ENCODE measurements around the gene TLE3.
"Not testable (repeated sequence)": the region's sequence is repeated elsewhere in the genome, so short reads cannot be mapped to it uniquely, and the experiment has no call there.

TLE3 gene

DNA sequence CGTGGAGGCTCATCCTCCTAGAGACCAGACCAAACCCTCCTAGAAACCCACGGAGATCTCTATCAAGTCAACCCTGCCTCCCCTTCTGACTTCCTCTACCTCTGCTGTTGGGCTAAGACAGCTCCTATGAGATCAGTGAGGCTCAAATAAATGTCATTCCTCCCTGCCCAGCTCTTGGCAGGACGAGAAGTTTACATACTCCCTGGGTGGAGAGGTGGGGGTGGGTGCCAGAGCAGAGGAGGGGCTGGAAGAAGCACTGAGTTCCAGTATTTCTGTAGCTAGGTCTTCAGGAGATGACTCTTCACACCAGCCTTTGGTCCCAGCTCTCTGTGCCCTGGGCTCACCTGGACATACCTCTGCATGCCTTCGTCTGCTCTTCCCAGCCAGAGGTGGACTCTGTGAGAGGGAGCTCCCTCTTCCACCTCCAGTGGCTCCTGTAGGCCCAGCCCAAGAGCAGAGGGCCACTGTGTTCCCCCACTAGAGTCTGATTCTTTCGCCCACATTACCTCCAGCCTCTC lies 42.4 kb upstream of the TLE3 start:
- Histone ChIP-seq H3K9me3 (ENCODE audit: control insufficient read depth in 2 of 2, low read length in 2 of 2) (no peaks in the 10 kb centered on the region), H3K27ac (ENCODE audit: low read depth in 2 of 2, low read length in 2 of 2) (no peak overlapping the region), H3K4me3 (ENCODE audit: low read length in 2 of 2) (no peak overlapping the region), H3K36me3 (ENCODE audit: control insufficient read depth in 2 of 2, insufficient read depth in 2 of 2, low read length in 2 of 2) (no peaks in the 10 kb centered on the region), H3K9ac (ENCODE audit: low read depth in 1 of 2, low read length in 2 of 2) (no peak overlapping the region), H3K27me3 (ENCODE audit: control insufficient read depth in 2 of 2, insufficient read depth in 2 of 2, low read length in 2 of 2) (no peaks in the 10 kb centered on the region), H3K4me1 (ENCODE audit: control insufficient read depth in 2 of 2, insufficient read depth in 2 of 2, low read length in 2 of 2) (peaks cover 10 to 13% of the 10 kb centered on the region in 2 donors)

DNA sequence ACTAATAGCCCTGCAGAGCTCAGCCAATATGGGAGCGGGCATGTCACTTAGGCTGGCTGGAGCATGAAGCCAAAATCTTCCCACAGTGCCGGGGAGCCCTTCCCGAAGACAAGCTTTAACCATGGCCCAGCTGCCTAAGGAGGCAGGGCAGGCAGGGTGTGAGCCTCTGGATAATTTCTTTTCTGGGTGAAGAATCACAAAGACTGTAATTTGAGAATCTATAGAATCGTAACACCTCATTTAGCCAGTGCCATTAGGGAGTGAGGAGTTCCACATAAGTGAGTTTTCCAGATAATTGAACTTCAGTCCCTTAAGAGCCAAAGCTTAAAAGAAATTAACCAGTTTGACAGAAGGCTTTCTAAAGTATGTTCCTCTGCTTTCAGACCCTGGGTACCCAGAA lies 40.2 kb upstream of the TLE3 start:
- Histone ChIP-seq H3K27ac (ENCODE audit: low read depth in 2 of 2, low read length in 2 of 2) (no peak overlapping the region), H3K36me3 (ENCODE audit: control insufficient read depth in 2 of 2, insufficient read depth in 2 of 2, low read length in 2 of 2) (no peaks in the 10 kb centered on the region), H3K27me3 (ENCODE audit: control insufficient read depth in 2 of 2, insufficient read depth in 2 of 2, low read length in 2 of 2) (no peaks in the 10 kb centered on the region), H3K9ac (ENCODE audit: low read depth in 1 of 2, low read length in 2 of 2) (no peak overlapping the region), H3K9me3 (ENCODE audit: control insufficient read depth in 2 of 2, low read length in 2 of 2) (no peaks in the 10 kb centered on the region), H3K4me3 (ENCODE audit: low read length in 2 of 2) (no peak overlapping the region), H3K4me1 (ENCODE audit: control insufficient read depth in 2 of 2, insufficient read depth in 2 of 2, low read length in 2 of 2) (peaks cover 10 to 13% of the 10 kb centered on the region in 2 donors)

DNA sequence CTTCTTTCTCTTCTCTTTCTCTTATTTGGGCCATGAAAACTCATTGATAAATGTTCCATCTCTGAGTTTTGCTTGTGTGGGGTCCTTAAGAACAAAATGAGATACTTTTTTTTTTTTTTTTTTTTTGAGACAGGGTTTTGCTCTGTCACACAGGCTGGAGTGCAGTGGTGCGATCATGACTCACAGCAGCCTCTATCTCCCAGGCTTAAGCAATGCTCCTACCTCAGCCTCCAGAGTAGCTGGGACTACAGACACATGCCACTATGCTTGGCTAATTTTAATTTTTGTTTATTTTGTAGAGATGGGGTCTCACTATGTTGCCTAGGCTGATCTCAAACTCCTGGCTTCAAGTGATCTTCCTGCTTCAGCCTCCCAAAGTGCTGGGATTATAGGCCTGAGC lies 39.3 kb upstream of the TLE3 start:
- H3K36me3 ChIP-seq (ENCODE audit: control insufficient read depth in 2 of 2, insufficient read depth in 2 of 2, low read length in 2 of 2); H3K4me3 ChIP-seq (ENCODE audit: low read length in 2 of 2); H3K9me3 ChIP-seq (ENCODE audit: control insufficient read depth in 2 of 2, low read length in 2 of 2); H3K27me3 ChIP-seq (ENCODE audit: control insufficient read depth in 2 of 2, insufficient read depth in 2 of 2, low read length in 2 of 2); H3K9ac ChIP-seq (ENCODE audit: low read depth in 1 of 2, low read length in 2 of 2); H3K27ac ChIP-seq (ENCODE audit: low read depth in 2 of 2, low read length in 2 of 2): not testable (repeated sequence)
- peaks cover 6 to 13% of the 10 kb centered on the region in 2 donors for H3K4me1 ChIP-seq (ENCODE audit: control insufficient read depth in 2 of 2, insufficient read depth in 2 of 2, low read length in 2 of 2)

DNA sequence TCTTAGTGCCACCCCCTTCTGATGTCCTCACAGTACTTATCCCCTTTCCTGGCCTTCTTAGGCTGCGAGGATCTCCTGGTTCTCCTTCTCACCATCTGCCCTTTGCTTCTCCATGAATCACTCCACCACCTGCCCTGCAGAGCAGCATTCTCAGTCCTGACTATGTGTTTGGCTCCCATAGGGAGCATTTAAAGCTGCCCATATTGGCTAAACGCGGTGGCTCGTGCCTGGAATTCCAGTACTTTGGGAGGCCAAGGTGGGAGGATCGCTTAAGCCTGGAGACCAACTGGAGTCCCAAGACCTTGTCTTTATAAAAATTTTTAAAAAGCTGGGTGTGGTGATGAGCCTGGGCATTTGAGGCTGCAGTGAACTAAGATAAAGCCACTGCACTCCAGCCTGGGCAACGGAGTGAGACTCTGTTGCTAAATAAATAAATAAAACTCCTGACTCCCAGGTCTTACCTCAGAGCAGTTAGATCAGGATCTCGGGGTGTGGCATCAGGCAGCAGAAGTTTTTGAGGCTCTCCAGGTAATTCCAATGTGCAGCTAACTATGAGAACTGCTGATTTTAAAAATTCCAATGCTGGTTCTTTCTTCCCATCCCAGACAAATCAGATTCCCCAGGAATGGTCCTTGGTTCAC lies 36.2 kb upstream of the TLE3 start:
- H3K9me3 ChIP-seq (ENCODE audit: control insufficient read depth in 2 of 2, low read length in 2 of 2), result no peaks in the 10 kb centered on the region
- no peak overlapping the region for H3K9ac ChIP-seq (ENCODE audit: low read depth in 1 of 2, low read length in 2 of 2)
- H3K27me3 ChIP-seq (ENCODE audit: control insufficient read depth in 2 of 2, insufficient read depth in 2 of 2, low read length in 2 of 2), result no peaks in the 10 kb centered on the region
- H3K4me1 ChIP-seq (ENCODE audit: control insufficient read depth in 2 of 2, insufficient read depth in 2 of 2, low read length in 2 of 2), result no peaks in the 10 kb centered on the region
- H3K4me3 ChIP-seq (ENCODE audit: low read length in 2 of 2), result no peak overlapping the region
- no peaks in the 10 kb centered on the region for H3K36me3 ChIP-seq (ENCODE audit: control insufficient read depth in 2 of 2, insufficient read depth in 2 of 2, low read length in 2 of 2)
- no peak overlapping the region for H3K27ac ChIP-seq (ENCODE audit: low read depth in 2 of 2, low read length in 2 of 2)

DNA sequence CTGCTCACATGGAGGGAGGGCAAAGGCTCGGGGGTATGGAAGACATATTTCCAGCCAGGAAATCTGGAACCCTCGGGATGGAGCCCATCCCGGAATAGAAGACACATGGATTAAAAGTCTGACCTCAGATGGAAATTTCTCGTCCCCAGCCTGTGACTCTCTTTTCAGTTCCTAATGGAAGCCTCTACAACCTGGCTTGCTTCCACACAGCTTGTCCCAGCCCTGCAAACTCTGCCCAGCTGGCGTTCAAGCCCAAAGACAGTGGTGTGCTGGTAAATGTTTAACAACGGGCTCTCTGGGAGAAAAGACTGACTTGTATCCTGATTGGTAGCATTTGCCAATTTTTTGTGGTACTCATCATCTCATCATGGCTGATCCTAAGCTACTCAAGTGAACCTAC lies 35.6 kb upstream of the TLE3 start:
- H3K27me3 ChIP-seq (ENCODE audit: control insufficient read depth in 2 of 2, insufficient read depth in 2 of 2, low read length in 2 of 2), result no peaks in the 10 kb centered on the region
- H3K27ac ChIP-seq (ENCODE audit: low read depth in 2 of 2, low read length in 2 of 2), result no peak overlapping the region
- H3K4me3 ChIP-seq (ENCODE audit: low read length in 2 of 2), result no peak overlapping the region
- H3K9me3 ChIP-seq (ENCODE audit: control insufficient read depth in 2 of 2, low read length in 2 of 2), result no peaks in the 10 kb centered on the region
- no peaks in the 10 kb centered on the region for H3K36me3 ChIP-seq (ENCODE audit: control insufficient read depth in 2 of 2, insufficient read depth in 2 of 2, low read length in 2 of 2)
- no peak overlapping the region for H3K9ac ChIP-seq (ENCODE audit: low read depth in 1 of 2, low read length in 2 of 2)
- H3K4me1 ChIP-seq (ENCODE audit: control insufficient read depth in 2 of 2, insufficient read depth in 2 of 2, low read length in 2 of 2), result no peaks in the 10 kb centered on the region

DNA sequence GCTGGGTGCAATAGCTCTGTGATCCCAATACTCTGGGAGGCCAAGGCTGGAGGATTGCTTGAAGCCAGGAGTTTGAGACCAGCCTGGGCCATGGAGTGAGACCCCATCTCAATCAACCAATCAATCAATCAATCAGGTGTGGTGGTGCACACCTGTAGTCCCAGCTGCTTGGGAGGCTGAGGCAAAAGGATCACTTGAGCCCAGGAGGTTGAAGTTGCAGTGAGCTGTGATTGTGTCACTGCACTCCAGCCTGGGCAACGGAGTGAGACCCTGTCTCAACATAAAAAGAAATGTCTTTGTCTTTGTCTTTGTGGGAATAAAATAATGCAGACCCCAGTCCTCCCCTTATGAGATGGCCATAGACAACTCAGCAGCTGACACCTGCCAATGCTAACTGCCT lies 34.9 kb upstream of the TLE3 start:
- no peaks in the 10 kb centered on the region for H3K9me3 ChIP-seq (ENCODE audit: control insufficient read depth in 2 of 2, low read length in 2 of 2)
- H3K4me1 ChIP-seq (ENCODE audit: control insufficient read depth in 2 of 2, insufficient read depth in 2 of 2, low read length in 2 of 2), result no peaks in the 10 kb centered on the region
- no peak overlapping the region for H3K9ac ChIP-seq (ENCODE audit: low read depth in 1 of 2, low read length in 2 of 2)
- H3K36me3 ChIP-seq (ENCODE audit: control insufficient read depth in 2 of 2, insufficient read depth in 2 of 2, low read length in 2 of 2), result no peaks in the 10 kb centered on the region
- no peaks in the 10 kb centered on the region for H3K27me3 ChIP-seq (ENCODE audit: control insufficient read depth in 2 of 2, insufficient read depth in 2 of 2, low read length in 2 of 2)
- H3K27ac ChIP-seq (ENCODE audit: low read depth in 2 of 2, low read length in 2 of 2), result no peak overlapping the region
- H3K4me3 ChIP-seq (ENCODE audit: low read length in 2 of 2), result no peak overlapping the region

DNA sequence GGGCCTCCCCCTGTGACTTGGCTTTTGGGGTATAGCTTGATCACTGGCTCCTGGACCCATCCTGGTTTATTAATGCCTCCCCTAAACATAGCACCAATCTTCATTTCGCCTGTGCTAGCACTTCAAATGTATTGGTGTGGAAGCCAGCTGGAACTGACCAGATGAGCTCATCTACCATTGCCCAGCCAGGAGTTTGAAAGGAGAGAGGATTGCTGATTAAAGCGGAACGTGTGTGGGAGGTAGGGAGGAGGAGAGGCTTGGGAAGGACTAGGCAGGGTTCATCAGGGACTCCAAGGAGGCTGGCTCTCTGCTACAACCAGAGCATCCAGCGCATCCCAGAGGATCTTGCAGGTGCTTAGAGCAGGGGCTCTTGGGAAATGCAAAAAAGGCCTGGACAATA lies 34.4 kb upstream of the TLE3 start:
- Histone ChIP-seq H3K4me3 (ENCODE audit: low read length in 2 of 2) (no peak overlapping the region), H3K9me3 (ENCODE audit: control insufficient read depth in 2 of 2, low read length in 2 of 2) (no peaks in the 10 kb centered on the region), H3K9ac (ENCODE audit: low read depth in 1 of 2, low read length in 2 of 2) (no peak overlapping the region), H3K27me3 (ENCODE audit: control insufficient read depth in 2 of 2, insufficient read depth in 2 of 2, low read length in 2 of 2) (no peaks in the 10 kb centered on the region), H3K27ac (ENCODE audit: low read depth in 2 of 2, low read length in 2 of 2) (no peak overlapping the region), H3K4me1 (ENCODE audit: control insufficient read depth in 2 of 2, insufficient read depth in 2 of 2, low read length in 2 of 2) (no peaks in the 10 kb centered on the region), H3K36me3 (ENCODE audit: control insufficient read depth in 2 of 2, insufficient read depth in 2 of 2, low read length in 2 of 2) (no peaks in the 10 kb centered on the region)

DNA sequence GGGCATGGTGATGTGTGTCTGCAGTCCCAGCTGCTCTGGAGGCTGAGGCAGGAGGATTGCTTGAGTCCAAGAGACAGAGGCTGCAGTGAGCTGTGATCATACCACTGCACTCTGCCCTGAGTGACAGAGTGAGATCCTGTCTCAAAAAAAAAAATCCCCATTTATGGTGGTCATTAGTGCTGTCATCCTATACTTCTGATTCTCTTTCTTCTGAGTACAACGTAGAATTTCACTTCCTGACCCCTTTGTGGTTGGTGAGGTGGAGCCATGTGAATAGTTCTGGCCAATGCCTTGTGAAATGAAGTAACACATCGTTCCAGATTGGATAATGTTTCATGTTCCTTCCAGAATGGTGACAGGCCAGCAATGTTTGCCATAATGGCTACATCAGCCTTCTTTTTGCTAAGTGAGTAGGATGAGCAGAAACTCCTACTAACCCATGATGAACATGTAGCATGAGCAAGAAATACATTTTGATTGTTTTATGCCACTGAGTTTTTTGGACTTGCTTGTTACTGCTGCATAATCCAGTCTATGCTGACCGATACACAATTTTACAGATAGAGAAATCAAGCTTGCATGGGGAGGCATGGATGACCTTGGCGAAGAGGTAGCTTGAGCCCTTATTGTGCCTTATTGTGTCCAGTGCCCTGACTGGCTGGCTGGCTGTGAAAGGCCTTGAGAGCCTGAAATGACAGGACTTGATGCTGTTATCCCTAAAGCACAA lies 30.9 kb upstream of the TLE3 start:
- Histone ChIP-seq H3K36me3 (ENCODE audit: control insufficient read depth in 2 of 2, insufficient read depth in 2 of 2, low read length in 2 of 2) (no peaks in the 10 kb centered on the region), H3K27me3 (ENCODE audit: control insufficient read depth in 2 of 2, insufficient read depth in 2 of 2, low read length in 2 of 2) (no peaks in the 10 kb centered on the region), H3K4me1 (ENCODE audit: control insufficient read depth in 2 of 2, insufficient read depth in 2 of 2, low read length in 2 of 2) (no peaks in the 10 kb centered on the region), H3K27ac (ENCODE audit: low read depth in 2 of 2, low read length in 2 of 2) (no peak overlapping the region), H3K9ac (ENCODE audit: low read depth in 1 of 2, low read length in 2 of 2) (no peak overlapping the region), H3K4me3 (ENCODE audit: low read length in 2 of 2) (no peak overlapping the region), H3K9me3 (ENCODE audit: control insufficient read depth in 2 of 2, low read length in 2 of 2) (no peaks in the 10 kb centered on the region)

DNA sequence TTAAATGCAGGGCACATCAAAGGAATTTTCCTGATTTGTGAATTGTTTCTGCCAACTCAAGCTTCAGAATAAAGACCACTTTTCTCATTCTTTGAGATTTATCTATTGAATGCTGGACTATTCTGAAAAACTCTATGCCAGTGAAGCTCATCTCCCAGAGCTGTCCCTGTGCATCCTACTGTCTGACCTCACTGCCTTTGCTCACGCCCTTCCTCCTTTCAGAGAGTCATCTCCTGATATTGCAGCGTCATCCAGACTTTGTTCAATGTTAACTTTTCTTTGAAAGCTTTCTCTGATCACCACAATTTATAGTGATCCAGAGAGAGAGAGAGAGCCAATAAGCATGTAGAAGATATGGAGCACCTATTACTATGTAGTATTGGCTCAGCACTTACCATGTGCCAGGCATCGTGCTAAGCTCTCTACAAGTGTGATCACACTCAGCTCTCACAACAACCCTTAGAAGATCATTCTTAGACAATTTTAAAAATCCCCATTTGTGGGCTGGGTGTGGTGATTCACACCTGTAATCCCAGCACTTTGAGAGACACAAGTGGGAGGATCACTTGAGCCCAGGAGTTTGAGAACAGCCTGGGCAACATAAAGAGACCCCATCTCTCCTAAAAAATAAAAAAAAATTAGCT lies 30.2 kb upstream of the TLE3 start:
- Histone ChIP-seq H3K4me1 (ENCODE audit: control insufficient read depth in 2 of 2, insufficient read depth in 2 of 2, low read length in 2 of 2) (no peaks in the 10 kb centered on the region), H3K9ac (ENCODE audit: low read depth in 1 of 2, low read length in 2 of 2) (no peak overlapping the region), H3K4me3 (ENCODE audit: low read length in 2 of 2) (no peak overlapping the region), H3K9me3 (ENCODE audit: control insufficient read depth in 2 of 2, low read length in 2 of 2) (no peaks in the 10 kb centered on the region), H3K27ac (ENCODE audit: low read depth in 2 of 2, low read length in 2 of 2) (no peak overlapping the region), H3K36me3 (ENCODE audit: control insufficient read depth in 2 of 2, insufficient read depth in 2 of 2, low read length in 2 of 2) (no peaks in the 10 kb centered on the region), H3K27me3 (ENCODE audit: control insufficient read depth in 2 of 2, insufficient read depth in 2 of 2, low read length in 2 of 2) (no peaks in the 10 kb centered on the region)

DNA sequence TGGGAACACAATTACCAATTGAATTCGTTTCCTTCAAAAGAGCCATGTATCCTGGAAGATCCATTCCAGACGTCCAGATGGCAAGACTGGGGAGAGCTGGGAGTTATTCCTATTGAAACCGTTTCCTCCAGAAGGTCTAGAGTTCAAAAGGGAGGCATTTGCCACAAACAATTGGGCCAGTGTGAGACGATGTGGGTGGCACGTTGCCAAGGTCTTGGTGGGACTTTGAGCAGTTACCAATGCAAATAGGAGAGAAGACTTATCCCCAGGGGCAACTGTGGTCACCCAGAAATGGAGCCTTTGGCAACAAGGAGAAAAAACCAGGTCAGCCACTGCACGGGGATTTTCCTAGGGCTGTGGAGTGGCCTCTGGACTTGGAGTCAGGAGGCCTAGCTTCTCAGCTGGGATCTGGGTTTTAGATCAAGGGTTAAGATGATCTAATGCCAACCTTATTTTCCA lies 29.6 kb upstream of the TLE3 start:
- Histone ChIP-seq H3K4me1 (ENCODE audit: control insufficient read depth in 2 of 2, insufficient read depth in 2 of 2, low read length in 2 of 2) (no peaks in the 10 kb centered on the region), H3K36me3 (ENCODE audit: control insufficient read depth in 2 of 2, insufficient read depth in 2 of 2, low read length in 2 of 2) (no peaks in the 10 kb centered on the region), H3K4me3 (ENCODE audit: low read length in 2 of 2) (no peak overlapping the region), H3K9me3 (ENCODE audit: control insufficient read depth in 2 of 2, low read length in 2 of 2) (no peaks in the 10 kb centered on the region), H3K27ac (ENCODE audit: low read depth in 2 of 2, low read length in 2 of 2) (no peak overlapping the region), H3K9ac (ENCODE audit: low read depth in 1 of 2, low read length in 2 of 2) (no peak overlapping the region), H3K27me3 (ENCODE audit: control insufficient read depth in 2 of 2, insufficient read depth in 2 of 2, low read length in 2 of 2) (no peaks in the 10 kb centered on the region)

All from mucosa of rectum (tissue), 2 donors.